CD4-positive, alpha-beta T cell treated with Interleukin-10 for 1 hour (primary cell): ENCODE results near the gene TMEM147.
"Not testable (repeated sequence)": the region's sequence is repeated elsewhere in the genome, so short reads cannot be mapped to it uniquely, and the experiment has no call there.

ENCODE experiments used
- DNase-seq: peaks from one replicate; pipeline ENCODE4 v3.0.0-alpha.2; 2020

TMEM147 gene

DNA sequence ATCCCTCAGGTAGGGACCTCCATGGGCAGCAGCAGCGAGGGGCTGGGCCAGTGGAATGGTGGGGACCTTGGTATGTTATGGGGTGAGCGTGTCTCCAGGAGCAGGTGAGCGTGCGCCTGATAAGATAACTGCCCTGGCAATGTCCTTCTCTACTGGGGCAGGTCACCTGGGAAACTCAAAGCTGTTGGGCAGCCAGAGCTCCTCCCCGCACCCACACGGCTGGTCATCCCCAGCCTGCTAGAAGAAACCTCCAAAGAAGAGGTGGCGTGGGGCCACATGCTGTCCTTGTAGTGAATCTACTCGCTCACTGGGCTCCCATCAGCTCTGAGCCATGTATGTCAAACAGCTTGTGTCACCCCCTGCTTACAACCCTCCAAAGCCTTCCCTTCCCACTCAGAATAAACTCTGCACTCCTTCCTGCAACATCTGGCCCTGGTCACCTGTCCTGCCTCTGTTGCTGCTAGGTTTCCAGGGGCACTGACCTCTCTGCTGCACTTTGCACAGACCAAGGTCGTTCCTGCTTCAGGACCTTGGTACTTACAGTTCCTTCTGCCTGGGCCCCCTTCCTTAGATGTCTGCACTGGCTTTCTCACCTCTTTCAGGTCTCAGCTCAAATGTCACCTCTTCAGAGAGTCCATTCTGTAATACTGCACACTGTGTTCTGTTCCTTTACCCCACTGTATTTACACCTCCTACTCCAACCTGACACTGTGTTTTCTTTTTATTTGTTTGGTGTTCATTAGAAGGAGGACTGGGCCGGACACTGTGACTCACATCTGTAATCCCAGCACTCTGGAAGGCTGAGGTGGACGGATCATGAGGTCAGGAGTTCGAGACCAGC lies 19.8 kb downstream of the TMEM147 start:
- no peak for DNase-seq

DNA sequence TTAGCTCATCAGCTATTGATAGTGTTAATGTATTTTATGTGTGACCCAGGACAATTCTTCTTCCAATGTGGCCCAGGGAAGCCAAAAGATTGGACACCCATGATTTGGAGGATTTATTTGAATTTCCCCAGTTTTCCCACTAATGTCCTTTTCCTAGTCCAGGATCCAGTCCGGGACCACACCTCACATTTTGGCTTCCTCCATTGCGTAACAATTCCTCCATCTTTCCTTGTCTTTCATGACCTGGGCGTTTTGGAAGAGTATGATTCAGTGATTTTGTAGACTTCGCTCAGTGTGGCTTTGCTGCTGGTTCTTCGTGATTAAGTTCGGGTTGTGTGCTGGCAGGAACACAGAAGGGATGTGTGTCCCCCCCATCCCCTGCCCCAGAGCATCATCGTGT lies 21.3 kb downstream of the TMEM147 start:
- no peak for DNase-seq

DNA sequence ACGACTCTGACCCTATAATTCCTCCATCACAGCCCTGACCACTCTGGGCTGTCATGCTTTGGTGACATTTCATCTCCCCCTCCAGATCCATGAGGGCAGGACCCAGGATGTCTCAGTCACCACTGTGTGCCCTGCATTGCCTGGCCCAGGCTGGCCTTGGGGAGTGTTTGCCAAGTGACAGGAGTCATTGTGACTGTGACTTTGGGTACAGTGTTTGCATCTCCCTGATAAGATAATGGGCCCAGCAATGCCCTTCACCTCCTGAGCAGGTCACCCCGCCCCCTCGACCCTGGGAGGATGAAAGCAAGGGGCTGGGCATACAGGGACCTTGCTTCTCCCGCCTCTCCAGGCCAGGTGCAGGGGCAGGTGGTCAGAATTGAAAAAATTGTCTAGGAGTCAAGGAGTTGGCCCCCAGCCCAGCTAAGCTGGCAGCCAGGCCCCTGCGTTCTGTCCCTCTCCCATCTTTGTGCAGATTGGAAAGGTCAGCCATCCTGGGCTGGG lies 23.9 kb downstream of the TMEM147 start:
- DNase-seq: no peak

DNA sequence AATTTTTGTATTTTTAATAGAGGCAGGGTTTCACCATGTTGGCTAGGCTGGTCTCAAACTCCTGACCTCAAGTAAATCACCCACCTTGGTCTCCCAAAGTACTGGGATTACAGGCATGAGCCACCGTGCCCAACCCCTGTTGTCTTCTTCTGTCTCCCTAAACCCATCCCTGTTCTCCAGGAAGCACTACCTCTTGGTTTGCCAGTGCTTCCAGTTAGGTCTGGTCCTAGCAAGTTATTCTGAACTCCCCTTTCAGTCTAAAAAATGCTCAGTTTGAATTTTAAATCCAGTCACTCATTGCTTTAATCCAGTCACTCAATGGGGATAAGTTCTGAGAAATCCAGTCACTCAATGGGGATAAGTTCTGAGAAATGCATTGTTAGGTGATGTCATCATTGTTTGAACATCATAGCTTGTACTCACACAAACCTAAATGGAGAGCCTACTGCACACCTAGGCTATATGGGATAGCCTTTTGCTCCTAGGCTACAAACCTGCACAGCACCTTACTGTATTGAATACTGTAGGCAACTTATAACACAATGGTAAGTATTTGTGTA lies 26.1 kb downstream of the TMEM147 start:
- no peak for DNase-seq

DNA sequence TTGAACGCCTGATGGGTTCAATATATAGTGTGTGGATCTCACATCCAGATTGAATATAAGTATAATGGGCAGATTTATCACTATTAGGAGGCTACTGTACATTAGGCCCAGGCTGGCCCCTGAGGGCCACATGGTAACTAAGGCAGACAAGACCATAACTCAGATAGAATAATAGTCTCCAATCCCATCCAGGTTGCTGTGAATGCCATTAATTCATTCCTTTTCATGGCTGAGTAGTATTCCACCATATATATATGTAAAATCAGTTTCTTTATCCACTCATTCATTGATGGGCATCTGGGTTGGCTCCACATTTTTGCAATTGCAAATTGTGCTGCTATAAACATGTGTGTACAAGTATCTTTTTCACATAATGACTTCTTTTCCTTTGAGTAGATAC lies 32.5 kb downstream of the TMEM147 start:
- DNase-seq: no peak

DNA sequence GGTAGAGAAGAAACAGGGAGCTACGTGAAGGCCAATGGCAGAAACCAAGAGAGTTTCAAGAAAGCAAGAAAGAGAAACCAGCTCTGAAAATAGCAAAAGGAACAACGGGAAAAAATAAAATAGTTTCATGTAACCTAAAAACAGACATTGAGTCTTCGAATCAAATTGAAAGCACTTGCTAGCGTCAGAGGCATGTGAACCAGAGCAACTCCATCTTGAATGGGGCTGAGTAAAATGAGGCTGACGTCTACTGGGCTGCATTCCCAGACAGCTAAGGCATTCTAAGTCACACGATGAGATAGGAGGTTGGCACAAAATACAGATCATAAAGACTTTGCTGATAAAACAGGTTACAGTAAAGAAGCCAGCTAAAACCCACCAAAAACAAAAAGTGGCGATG lies 33.3 kb downstream of the TMEM147 start:
- DNase-seq: no peak

DNA sequence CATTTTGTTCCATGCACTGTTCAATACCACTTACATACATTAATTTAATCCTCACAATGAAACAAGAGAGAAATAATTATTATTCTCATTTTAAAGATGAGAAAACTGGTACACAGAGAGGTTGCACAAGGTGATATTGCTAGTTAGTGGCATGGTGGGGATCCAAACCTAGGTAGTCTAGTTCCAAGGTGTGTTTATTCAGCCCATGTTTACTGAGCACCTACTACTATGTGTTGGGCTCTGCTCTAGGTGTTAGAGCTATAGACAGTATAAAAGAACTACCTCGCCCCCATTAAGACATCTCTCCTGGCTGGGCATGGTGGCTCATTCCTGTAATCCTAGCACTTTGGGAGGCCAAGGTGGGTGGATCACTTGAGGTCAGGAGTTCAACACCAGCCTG lies 37.3 kb downstream of the TMEM147 start:
- DNase-seq: no peak

DNA sequence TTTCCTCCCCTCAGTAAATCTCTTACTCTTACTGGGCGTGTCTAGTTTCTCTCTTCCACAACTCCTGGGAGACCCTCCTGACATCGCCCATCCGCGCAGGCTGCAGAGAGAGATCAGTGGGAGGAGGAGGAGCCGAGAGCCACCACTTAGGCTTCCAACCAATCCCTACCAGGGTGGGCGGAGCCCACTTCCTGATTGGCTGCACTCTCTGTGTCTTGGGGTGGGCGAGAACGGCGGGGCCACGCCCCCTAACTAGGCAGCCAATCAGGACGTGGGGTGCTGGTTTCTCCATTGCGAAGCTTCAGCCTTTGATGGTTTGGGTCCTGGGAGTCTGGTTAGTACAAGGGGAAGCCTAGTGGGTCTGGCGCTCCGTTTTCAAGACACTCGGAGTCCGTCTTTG lies 40.4 kb downstream of the TMEM147 start, which contains the start of gene PMIS2:
PMIS2 (plus strand) TSS at position 326 of the 400 bp plus-strand sequence. CDS start 87 bp downstream, outside the sequence.
- DNase-seq: peak; percentile 5

DNA sequence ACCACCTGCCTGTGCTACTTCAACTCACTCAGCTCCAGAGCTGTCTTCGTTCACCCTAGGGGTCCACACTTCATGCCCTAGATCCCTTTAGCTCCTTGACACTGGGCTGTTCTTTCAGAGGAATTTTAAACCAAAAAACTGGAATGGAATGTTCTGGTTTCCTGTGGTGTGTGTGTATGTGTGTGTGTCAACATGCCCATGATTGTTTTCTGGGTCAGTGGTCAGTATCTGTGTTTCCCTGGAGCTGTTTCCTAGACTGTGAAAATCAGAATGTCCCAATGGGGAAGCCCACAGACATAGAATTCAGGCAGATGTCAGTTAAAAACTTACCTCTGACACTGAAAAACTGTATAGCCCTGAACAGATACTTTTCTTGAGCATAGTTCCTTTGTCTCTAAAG lies 41.9 kb downstream of the TMEM147 start:
- no peak for DNase-seq

DNA sequence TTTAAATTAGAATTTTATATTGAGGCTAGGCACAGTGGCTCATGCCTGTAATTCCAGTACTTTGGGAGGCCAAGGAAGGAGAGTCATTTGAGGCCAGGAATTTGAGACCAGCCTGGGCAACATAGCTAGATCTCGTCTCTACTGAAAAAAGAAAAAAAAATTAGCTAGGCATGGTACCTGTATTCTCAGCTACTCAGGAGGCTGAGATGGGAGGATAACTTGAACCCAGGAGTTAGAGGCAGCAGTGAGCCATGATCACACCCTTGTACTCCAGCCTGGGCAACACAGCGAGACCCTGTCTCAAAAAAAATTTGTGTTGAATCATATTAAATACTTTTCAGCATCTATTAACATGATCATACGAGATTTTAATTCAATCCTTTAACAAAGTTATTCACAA lies 45.4 kb downstream of the TMEM147 start:
- no peak for DNase-seq

DNA sequence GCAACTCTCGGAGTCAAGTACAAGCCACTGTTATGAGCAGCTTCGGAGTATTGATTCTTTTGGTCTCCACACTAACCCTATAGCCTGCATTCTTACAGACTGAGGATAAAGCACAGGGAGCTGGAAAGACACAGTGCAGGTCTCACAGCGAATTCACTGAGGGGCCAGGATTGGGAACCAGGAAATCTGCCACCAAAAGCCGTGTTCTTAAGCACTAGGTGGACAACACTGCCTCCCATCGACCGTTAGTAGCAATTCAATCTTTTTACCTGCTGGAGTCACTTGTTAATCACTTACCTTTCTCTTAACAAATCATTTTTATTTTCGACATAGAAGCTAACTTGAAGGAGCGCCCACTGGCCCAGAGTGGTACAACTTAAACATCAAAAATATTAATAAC lies 46.8 kb downstream of the TMEM147 start:
- DNase-seq: peak; percentile 40

DNA sequence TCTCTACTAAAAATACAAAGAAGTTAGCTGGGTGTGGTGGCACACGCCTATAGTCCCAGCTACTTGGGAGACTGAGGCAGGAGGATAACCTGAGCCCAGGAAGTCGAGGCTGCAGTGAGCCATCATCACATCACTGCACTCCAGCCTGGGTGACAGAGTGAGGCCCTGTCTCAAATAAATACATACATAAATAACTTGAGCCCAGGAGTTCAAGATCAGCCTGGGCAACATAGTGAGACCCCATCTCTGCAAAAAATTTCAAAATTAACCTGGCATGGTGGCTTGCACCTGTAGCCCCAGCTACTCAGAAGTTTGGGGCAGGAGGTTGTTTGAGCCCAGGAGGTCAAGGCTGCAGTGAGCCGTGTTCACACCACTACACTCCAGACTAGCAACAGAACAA lies 49.6 kb downstream of the TMEM147 start:
- not testable (repeated sequence) for DNase-seq

DNA sequence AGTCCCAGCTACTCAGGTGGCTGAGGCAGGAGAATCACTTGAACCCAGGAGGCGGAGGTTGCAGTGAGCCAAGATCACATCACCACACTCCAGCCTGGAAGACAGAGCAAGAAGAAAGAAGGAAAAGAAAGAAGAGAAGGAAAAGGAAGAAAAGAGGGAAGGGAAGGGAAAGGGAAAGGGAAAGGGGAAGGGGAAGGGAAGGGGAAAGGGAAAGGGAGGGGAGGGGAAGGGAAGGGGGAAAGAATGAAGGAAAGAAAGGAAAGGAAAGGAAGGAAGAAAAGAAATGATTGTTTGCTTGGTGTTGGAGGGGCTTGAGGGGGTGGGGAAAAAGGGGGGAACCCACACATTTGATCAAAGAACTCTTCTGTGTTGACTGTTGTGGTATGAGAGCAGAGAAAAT lies 50.5 kb downstream of the TMEM147 start:
- DNase-seq: no peak

DNA sequence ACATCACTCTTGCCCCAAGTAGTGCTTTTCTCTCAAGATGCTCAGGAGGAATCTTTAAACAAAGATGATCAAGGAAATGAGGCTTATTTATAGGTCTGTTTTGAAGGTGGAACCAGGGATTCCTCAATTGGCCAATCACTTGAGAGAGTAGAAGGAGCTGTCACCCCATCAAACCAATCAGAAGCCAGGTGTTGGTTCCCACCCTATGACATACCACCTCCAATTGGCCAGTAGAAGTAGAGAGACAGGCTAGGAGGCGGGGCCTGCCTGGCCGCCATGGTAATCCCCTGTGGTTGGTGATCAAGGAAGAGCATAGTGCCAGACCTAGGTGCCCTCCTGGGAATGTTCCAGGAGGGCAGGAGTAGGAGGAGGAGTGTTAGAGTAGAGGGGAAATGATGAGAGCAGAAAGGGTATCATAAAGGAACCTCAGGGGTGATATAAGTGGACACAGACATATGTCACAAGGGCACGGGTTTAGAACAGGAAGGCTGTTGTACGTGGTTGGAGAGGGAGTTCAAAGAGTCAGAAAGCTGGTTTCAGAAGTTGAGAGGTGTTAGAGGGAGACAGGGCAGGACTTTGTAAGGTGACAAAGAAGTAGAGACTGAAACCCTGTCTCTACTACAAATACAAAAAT lies 51.1 kb downstream of the TMEM147 start:
- peak; percentile 7 for DNase-seq
